A673 (cell line): Measurements from ENCODE around the gene ISOC2.

Experiments used
- CTCF ChIP-seq: fragments of 300-800, 200-600 bp; sonication (generic); conservative IDR thresholded peaks from 2 replicates; pipeline ENCODE4 v1.5.1; 2017; ENCODE audit warnings: low read depth, mild to moderate bottlenecking, antibody characterized with exemption, low read length, moderate library complexity, mixed read lengths
- EZH2 ChIP-seq: fragments of 200-600 bp; sonication (generic); IDR thresholded peaks from 2 replicates; pipeline ENCODE4 v1.6.1; 2017; ENCODE audit warnings: borderline replicate concordance, low read depth, mild to moderate bottlenecking, mixed read lengths, antibody characterized with exemption, low read length; ENCODE audit not compliant: poor library complexity, severe bottlenecking

GRCh38 chr19:55459950-55460657 lies 1.3 kb downstream of the ISOC2 start:
- no peak for TF ChIP-seq CTCF
- TF ChIP-seq EZH2: no peak
